ENCODE data around the gene HOXB5.

DNA sequence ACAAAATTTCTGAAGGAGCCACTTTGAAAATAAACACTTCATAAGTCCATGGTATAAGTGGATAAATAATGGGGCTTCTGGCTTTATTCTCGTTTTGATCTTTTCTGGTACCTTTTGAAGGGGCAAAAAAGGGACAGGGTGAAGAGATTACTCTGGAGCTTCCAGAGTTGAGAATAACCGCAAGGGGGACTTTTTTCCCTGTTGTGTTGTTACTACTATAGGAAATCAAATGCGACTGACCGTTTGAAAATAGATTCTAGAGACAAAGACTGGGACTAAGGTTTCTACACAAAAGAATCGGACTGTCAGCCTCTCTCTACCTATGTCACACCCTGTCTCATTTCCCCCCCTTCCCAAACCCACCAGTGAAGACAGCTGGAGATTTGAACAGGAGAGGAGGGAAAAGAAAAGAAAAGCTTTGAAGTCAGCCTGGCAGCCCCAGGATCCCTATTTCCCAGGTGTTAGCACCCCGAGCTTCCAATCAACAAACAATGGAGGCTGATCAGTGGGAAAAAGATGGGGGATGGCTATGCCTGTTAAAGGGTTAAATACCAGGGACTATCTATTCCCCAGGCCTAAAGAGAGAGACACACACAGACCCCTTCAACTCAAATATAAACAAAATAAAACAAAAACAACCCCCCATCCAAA is 23.8 kb downstream of the HOXB5 start:
- TF ChIP-seq, protein P1, sequence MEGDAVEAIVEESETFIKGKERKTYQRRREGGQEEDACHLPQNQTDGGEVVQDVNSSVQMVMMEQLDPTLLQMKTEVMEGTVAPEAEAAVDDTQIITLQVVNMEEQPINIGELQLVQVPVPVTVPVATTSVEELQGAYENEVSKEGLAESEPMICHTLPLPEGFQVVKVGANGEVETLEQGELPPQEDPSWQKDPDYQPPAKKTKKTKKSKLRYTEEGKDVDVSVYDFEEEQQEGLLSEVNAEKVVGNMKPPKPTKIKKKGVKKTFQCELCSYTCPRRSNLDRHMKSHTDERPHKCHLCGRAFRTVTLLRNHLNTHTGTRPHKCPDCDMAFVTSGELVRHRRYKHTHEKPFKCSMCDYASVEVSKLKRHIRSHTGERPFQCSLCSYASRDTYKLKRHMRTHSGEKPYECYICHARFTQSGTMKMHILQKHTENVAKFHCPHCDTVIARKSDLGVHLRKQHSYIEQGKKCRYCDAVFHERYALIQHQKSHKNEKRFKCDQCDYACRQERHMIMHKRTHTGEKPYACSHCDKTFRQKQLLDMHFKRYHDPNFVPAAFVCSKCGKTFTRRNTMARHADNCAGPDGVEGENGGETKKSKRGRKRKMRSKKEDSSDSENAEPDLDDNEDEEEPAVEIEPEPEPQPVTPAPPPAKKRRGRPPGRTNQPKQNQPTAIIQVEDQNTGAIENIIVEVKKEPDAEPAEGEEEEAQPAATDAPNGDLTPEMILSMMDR (IDR thresholded peaks at IDR 0.05; ENCODE audit: low read depth, low read length, poor library complexity, severe bottlenecking) = no peak
- no peak for TF ChIP-seq EZH2phosphoT487 (IDR thresholded peaks at IDR 0.05; ENCODE audit: borderline replicate concordance, low read length)
